Measurements from ENCODE around the gene PLEKHN1. TPM values are rescaled to one million over a fixed set of nuclear protein-coding genes. Genes with fewer than 3 reads are reported as not detected.
"Not testable (repeated sequence)": the region's sequence is repeated elsewhere in the genome, so short reads cannot be mapped to it uniquely, and the experiment has no call there.

Gene PLEKHN1
- total RNA-seq, 1 donor from 2014 or later = 28.5 TPM

DNA sequence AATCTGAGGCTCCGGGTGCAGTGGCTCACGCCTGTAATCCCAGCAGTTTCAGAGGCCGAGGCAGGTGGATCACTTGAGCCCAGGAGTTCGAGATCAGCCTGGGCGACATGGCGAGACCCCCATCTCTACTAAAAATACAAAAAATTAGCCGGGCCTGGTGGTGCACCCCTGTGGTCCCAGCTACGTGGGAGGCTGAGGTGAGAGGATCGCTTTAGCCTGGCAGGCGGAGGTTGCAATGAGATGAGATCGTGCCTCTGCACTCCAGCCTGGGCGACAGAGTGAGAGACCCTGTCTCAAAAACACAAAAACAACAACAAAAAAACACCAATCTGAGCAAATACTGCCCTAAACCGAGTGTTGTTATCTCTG is 46.4 kb downstream of the PLEKHN1 start:
- DNase-seq (ENCODE audit: low spot score) = not testable (repeated sequence)

DNA sequence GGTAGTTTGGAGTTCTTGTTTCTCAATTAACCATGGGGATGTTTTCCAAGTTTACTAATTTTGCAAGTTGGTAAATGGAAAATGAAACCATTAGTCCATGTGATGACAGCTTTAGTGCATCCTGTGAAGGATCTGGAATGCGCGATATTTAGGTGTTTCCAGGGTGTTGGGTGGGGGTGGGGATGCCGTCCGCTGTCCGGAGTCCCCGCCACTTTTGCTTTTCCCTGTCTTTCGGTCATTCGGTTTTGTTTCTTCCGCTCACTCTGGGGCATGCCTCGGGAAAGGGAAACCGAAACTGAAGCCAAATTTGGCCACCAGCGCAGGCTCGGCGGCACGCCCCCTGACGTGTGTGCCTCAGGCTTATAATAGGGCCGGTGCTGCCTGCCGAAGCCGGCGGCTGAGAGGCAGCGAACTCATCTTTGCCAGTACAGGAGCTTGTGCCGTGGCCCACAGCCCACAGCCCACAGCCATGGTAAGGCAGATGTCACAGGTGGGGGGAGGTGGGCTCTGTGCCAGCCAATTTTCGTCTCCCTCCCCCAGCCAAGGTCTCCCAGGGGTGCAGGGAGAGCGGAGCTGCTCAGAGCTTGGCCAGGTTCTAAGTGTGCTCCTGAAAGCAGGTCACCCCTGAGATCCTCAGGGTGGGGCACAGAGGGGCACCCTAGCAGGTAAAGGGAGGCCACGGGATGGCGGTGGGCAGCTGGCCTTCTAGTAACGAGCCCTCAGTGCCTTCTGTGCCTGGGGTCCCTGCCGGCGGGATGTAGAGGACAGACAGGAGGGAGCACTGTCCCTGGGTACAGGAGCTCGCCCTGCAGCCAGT is 47.0 kb downstream of the PLEKHN1 start, which contains the start of gene ISG15:
ISG15 (plus strand) TSS at position 393 of the 817 bp plus-strand sequence; CDS start at position 470, 77 bp downstream.
- peak; percentile 93 for DNase-seq (ENCODE audit: low spot score)

DNA sequence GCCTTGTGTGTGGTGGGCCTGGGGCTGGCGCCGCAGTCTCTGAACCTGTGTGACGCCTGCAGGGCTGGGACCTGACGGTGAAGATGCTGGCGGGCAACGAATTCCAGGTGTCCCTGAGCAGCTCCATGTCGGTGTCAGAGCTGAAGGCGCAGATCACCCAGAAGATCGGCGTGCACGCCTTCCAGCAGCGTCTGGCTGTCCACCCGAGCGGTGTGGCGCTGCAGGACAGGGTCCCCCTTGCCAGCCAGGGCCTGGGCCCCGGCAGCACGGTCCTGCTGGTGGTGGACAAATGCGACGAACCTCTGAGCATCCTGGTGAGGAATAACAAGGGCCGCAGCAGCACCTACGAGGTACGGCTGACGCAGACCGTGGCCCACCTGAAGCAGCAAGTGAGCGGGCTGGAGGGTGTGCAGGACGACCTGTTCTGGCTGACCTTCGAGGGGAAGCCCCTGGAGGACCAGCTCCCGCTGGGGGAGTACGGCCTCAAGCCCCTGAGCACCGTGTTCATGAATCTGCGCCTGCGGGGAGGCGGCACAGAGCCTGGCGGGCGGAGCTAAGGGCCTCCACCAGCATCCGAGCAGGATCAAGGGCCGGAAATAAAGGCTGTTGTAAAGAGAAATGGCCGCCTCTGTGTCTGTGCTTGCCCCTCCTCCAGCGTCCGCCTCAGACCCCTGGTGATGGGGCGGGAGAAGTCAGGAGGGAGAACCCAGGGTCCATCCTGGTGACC is 47.8 kb downstream of the PLEKHN1 start:
- DNase-seq (ENCODE audit: low spot score) = no peak

DNA sequence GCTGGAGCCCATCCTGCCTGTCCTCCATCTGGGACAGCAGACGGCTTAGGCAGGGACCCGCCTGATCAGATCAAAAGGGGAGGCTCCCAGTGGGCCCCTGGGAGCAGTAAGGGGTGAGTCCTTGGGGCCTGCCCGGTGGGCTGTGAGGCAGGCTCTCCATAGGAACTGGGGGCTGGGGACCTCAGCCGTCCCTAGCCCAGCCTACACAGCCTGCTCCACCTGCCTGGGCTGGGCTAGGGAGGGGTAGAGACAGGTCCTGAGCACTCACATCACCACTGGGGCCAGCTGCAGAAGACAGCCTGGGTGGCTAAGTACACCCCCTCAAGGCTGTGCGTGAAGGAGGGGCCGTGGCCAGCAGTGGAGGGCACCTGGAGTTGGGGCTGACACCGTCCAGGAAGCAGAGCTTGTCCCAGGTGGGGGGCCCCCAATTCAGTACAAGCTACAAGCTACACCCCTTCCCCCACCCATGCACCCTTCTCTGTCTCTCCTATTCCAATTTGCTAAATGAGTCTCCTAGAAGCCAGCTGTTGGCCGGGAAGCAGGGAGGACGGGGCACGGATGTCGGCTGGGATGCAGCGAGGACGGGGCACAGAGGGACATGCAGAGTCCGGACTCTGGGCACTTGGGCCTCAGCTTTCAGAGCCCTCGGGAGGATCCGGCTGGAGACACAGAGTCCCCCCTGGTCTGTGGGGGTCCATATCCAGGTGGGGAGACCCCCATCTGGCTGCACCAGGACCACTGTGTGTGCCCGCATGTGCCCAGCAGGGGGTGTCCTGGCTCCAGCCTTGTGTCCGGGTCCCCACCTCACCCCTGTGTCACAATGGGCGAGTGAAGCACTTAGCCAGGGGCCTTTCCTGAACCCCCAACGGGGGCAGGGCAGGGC is 48.8 kb downstream of the PLEKHN1 start:
- DNase-seq (ENCODE audit: low spot score) = no peak

DNA sequence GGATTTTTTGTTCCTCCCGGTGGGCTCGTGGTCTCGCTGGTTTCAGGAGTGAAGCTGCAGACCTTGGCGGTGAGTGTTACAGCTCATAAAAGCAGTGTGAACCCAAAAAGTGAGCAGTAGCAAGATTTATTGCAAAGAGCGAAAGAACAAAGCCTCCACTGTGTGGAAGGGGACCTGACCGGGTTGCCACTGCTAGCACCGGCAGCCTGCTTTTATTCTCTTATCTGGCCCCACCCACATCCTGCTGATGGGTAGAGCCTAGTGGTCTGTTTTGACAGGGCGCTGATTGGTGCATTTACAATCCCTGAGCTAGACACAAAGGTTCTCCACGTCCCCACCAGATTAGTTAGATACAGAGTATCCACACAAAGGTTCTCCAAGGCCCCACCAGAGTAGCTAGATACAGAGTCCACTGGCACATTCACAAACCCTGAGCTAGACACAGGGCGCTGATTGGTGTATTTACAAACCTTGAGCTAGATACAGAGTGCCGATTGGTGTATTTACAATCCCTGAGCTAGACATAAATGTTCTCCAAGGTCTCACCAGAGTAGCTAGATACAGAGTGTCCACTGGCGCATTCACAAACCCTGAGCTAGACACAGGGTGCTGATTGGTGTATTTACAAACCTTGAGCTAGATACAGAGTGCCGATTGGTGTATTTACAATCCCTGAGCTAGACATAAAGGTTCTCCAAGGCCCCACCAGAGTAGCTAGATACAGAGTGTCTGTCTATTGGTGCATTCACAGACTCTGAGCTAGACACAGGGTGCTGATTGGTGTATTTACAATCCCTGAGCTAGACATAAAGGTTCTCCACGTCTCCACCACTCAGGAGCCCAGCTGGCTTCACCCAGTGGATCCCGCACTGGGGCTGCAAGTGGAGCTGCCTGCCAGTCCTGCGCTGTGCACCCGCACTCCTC is 51.4 kb downstream of the PLEKHN1 start:
- DNase-seq (ENCODE audit: low spot score) = not testable (repeated sequence)

DNA sequence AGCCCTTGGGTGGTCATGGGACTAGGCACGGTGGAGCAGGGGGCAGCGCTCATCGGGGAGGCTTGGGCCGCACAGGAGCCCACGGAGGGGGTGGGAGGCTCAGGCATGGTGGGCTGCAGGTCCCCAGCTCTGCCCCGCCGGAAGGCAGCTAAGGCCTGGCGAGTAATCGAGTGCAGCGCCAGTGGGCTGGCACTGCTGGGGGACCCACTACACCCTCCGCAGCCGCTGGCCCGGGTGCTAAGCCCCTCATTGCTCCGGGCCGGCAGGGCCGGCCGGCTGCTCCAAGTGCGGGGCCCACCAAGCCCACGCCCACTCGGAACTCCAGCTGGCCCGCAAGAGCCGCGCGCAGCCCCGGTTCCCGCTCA is 52.0 kb downstream of the PLEKHN1 start:
- not testable (repeated sequence) for DNase-seq (ENCODE audit: low spot score)

DNA sequence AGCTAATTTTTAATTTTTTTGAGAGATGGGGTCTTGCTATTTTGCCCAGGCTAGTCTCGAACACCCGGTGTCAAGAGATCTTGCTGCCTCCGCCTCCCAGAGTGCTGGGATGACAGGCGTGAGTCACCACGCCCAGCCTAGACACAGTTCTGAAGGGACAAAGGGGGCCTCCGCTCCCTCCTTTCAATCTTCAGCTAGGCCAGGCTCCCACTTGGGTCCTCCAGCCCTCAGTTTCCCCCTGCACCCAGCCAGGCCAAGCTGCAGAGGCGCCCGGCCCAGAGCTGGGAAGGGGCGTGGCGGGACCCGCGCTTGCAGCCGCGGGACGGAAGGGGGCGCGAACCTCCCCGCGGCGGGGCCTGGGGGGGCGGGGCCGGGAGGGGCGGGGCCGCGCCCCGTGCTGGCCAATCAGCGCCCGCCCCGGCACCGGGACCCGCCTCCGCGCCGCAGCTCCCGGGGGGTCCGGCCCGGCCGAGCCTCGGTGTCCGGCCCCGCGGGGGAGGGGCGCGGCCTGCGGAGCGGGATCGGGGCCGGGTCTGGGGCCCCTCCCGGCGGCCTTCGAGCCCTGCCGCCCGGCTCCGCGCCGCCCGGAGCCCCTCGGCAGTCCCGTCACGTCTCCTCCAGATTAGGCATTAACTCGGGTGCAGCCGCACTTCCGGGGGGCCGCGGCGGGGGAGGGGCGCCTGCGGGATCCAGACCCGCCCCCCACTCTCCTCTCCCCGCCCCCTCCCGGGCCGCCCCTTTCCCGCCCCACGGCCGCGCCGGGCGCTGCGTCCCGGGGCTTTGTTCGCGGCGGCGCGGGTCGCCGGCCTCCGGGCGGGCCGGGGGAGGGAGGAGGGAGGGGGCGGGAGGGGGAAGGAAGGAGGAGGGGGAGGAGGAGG is 53.1 kb downstream of the PLEKHN1 start:
- peak; percentile 80 for DNase-seq (ENCODE audit: low spot score)

DNA sequence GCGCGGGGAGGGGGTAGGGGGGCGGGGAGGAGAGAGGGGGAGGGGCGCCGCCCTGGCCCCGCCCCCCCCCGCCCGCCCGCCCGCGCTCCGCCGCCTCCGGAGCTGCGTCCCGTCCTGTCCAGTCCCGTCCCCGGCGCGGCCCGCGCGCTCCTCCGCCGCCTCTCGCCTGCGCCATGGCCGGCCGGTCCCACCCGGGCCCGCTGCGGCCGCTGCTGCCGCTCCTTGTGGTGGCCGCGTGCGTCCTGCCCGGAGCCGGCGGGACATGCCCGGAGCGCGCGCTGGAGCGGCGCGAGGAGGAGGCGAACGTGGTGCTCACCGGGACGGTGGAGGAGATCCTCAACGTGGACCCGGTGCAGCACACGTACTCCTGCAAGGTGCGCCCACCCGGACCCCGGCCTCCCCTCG is 53.7 kb downstream of the PLEKHN1 start, which contains the start of gene AGRN:
AGRN (plus strand) TSS at position 121 of the 405 bp plus-strand sequence; CDS start at position 174, 53 bp downstream.
- no peak for DNase-seq (ENCODE audit: low spot score)

DNA sequence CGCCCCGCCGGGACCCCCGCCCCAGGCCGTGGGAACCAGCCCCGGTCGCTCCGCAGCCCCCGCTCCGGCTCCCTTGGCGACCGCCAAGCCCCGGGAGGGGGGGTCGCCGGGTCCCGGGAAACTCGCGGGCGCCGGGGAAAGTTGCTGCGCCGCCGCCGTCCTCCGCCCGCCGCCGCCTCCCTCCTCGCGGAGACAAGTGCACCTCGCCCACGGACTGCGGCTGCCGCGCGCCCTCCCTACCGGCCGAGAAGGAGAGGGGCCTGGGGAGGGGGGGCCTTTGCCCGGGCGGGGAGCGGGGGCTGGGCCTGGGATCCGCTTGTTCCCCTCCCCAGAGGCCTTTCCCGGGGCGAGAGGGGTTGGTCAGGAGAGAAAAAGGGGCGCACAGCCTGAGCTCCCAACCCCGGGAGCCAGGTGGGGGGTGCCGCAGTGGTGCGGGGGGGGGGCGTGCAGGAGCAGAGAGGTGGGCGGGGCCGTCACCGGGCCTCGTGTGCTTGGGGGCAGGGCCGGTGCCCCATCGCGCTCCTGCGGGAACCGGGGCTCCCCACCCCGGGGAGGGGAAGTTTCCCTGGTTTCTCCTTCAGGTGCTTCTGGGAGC is 54.2 kb downstream of the PLEKHN1 start:
- DNase-seq (ENCODE audit: low spot score) = no peak

DNA sequence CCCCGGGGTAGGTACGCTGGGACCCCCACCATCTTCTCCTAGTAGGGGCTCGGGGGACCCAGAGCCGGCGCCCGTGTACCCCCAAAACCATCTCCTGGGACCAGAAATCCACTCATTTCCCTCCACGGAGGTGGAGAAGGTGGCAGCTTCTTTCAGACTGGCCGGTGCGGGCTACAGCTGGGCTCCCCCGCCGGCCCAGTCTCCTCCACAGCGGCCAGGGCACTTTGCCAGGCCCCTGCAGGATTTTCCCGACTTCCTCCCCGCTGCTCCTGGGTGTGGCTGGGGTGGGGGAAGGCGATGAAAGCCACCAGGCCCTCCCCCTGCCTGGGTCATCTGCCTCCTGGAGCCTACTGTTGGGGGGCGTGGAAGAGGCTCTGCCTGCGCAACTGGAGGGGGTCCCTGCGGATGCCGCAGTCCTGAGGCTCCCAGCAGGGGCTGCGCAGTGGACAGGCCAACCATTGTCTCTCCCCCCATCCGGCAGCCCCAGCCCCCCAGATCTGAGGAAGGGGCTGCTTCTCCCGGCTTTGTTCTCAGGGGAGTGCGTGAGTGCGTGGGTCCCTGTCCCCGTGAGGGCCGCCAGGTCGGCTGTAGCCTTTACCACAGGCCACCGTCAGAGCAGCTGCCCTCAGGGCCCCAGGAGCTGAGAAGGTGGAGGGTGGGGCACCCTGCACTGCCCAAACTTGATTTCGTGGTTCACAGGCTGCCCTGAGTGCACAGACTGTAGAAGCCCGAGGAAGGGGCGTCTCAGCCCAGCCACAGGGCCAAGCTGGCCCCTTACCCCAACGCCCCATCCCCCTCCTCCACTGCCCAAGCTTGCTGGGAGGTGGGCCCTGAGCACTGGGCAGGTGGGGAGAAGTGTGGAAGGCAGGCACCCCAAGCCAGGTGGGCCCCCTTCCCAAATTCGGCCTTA is 55.0 kb downstream of the PLEKHN1 start:
- peak; percentile 84 for DNase-seq (ENCODE audit: low spot score)

DNA sequence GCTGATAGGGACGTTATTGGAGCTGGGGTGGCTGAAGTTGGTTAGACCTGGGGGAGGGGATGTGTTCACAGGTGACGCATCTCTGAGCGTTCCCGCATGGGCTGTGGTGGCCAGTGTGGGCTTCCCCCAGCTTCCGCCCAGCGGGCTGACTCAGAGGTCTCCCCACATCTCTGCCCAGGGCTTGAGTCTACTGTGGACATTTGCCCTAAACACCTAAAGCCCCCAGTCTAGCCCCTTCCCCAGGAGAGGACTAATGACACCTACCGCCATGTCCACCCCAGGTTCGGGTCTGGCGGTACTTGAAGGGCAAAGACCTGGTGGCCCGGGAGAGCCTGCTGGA is 55.6 kb downstream of the PLEKHN1 start:
- DNase-seq (ENCODE audit: low spot score) = no peak

DNA sequence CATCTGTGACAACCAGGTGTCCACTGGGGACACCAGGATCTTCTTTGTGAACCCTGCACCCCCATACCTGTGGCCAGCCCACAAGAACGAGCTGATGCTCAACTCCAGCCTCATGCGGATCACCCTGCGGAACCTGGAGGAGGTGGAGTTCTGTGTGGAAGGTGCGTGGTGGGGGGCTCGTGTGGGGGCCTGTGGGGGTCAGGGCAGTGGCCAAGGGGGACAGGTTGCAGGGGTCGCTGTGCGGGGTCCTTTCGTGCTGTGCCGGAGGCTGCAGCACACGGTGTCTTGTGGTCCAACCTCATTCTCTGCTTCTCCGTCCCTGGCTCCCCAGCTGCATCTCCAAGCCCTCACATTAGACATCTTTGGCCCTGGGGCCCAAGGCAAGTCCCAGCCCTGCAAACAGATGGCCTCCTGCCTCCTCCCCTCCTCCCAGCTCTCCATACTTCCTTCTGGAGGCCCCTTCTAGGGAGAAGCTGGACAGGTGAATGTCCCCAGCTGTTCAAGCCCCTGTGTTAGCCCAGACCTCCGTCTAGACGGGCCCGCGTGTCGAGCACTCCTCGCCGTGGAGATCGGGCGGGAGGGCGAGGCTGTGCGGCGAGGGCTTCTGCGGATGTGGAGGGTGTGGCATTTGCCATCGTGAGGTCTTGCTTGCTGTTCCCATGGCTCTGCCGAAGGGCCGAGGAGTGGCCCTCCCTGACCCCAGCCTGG is 56.2 kb downstream of the PLEKHN1 start:
- DNase-seq (ENCODE audit: low spot score) = no peak

DNA sequence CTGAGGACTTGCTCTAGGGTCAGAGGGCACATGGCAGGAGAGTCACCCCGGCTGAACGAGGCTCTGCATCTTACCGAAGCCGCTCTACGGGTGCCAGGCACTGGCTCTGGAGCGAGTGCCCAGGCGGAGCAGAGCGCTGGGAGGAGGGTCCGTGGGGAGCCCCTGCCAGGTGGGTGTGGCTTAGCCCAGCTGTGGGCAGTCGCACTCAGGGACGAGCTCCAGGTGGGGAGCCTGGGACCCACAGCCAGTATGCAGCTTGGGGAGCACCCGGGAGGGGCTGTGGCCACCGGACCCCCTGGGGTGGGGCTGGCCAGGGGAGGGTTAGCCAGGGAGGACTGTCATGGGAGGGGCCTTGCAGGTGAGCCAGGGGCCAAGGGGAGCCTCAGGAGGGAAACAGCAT is 57.4 kb downstream of the PLEKHN1 start:
- DNase-seq (ENCODE audit: low spot score) = no peak

DNA sequence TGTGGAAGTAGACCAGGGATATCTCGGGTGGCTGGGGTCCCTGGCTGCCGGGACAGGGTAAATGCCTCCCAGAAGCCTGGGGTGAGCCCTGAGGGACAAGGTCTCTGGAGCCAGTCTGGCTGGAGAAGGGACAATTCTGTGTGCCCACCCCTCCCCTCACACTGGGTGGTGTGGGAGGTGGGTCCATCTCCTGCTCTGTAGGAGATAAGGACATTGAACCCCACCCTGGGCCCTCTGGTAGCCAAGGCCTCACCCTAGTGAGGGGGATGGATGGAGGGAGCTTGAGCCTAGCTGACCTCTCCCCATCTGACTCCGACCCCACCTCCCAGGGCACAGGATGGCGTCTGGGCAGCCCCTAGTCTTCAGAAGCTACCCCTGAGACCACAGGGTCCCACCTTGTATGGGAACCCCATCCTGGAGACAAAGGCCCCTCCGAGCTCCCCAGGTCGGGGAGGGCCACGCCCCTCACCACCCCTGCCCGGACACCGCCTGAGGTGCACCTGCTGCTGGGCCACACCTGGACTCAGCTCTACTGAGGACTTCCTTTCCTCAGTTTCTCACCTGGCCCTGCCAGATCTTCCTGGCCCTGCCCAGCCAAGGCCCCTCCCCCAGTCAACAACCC is 58.0 kb downstream of the PLEKHN1 start:
- no peak for DNase-seq (ENCODE audit: low spot score)

DNA sequence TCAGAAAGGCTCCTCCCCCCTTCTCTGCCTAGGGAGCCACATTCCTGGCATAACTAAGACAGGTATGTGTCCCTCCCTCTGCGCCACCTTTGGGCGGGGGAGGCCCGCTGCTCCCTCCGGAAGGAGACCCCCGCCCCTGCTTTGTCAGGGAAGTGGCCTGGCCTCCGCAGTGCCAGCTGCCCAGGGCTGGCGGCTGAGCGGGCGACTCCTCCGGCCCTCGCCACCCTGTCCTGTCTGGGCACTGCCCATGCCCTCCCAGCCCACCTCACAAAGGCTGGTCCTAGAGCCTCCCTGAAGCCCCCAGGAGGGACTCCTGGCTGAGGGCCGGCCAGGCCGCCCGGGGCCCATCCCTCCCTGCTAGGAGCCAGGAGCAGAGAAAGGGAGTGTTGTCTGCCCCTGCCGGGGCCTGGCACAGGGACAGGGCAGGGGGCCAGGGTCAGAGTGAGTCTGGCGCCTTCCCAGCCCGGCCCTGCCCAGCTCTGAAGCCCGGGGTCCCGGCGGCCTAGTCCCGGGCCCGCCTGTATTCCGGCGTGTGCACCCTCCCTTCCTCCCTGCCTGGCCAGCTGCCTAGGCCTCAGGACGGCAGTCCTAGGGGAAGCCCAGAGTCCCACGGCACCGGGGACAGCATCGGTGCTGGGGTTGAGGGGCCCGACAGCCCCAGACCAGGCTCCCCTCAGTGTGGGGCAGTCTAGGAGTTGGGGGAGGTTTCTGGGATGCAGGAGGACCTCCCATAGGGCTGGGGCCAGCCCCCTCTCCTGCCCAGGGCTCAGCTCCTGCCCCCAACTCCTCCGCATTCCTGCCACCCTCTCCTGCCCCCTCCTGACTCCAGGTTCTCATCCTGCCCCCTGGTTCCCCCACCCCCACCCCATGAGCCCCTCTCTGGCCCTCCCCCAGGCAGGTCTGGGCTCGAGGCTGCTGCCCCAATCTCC is 58.8 kb downstream of the PLEKHN1 start:
- DNase-seq (ENCODE audit: low spot score) = peak; percentile 87

All from ureter (tissue), 1 donor.